ENCODE results near the gene FOXN4.

DNA sequence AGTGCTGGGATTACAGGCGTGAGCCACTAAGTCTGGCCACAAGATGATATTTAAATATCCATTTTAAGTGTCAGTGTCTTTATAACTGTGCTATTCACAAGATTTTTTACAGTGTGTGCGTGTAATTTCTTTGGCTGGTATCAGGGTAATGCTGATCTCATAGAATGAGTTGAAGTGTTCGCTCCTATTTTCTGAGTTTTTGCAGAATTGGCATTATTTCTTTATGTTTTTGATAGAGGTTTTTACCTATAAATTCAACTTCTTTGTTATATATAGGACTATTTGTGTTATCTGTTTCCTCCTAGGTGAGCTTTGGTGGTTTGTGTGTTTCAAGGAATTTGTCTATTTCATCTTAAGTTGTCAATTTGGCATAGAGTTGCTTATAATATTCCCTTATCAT lies 45.6 kb downstream of the FOXN4 start:
- no peak for TF ChIP-seq EZH2 (IDR thresholded peaks at IDR 0.05; ENCODE audit: low read length, missing control alignments)
- TF ChIP-seq, protein P1, sequence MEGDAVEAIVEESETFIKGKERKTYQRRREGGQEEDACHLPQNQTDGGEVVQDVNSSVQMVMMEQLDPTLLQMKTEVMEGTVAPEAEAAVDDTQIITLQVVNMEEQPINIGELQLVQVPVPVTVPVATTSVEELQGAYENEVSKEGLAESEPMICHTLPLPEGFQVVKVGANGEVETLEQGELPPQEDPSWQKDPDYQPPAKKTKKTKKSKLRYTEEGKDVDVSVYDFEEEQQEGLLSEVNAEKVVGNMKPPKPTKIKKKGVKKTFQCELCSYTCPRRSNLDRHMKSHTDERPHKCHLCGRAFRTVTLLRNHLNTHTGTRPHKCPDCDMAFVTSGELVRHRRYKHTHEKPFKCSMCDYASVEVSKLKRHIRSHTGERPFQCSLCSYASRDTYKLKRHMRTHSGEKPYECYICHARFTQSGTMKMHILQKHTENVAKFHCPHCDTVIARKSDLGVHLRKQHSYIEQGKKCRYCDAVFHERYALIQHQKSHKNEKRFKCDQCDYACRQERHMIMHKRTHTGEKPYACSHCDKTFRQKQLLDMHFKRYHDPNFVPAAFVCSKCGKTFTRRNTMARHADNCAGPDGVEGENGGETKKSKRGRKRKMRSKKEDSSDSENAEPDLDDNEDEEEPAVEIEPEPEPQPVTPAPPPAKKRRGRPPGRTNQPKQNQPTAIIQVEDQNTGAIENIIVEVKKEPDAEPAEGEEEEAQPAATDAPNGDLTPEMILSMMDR (conservative IDR thresholded peaks at IDR 0.05 in 1 of 2, IDR thresholded peaks at IDR 0.05 in 1 of 2; ENCODE audit: low read depth in 1 of 2, low read length in 2 of 2), result no peak

Measured in fibroblast of lung (primary cell).